ENCODE measurements around the gene RHOT2.
A peak's percentile ranks its signal among the peaks of the same experiment; 100 is the strongest.

Gene RHOT2

GRCh38 chr16:716768-717325, 48.9 kb downstream of the RHOT2 start:
- no peaks in the 10 kb centered on the region for H3K9me3 ChIP-seq (ENCODE audit: control insufficient read depth, low read length)
- H3K36me3 ChIP-seq (ENCODE audit: control insufficient read depth, insufficient read depth, low read length): no peaks in the 10 kb centered on the region
- H3K27ac ChIP-seq (ENCODE audit: insufficient read depth, low read depth, low read length, poor library complexity, severe bottlenecking): peak overlapping the region; percentile 56
- 85% methylated on average over 29 of the region's 29 CpGs for WGBS, 2 experiments
- peak overlapping the region; percentile 80 for H3K4me3 ChIP-seq (ENCODE audit: insufficient read depth, low read depth, low read length)
- peaks cover 24% of the 10 kb centered on the region for H3K27me3 ChIP-seq (ENCODE audit: control insufficient read depth, insufficient read depth, low read length, poor library complexity, severe bottlenecking)
- peaks cover 48% of the 10 kb centered on the region for H3K4me1 ChIP-seq (ENCODE audit: control insufficient read depth, insufficient read depth, low read length)

GRCh38 chr16:717450-718245, 49.7 kb downstream of the RHOT2 start:
- peaks cover 16% of the 10 kb centered on the region for H3K27me3 ChIP-seq (ENCODE audit: control insufficient read depth, insufficient read depth, low read length, poor library complexity, severe bottlenecking)
- no peak overlapping the region for H3K4me3 ChIP-seq (ENCODE audit: insufficient read depth, low read depth, low read length)
- no peaks in the 10 kb centered on the region for H3K36me3 ChIP-seq (ENCODE audit: control insufficient read depth, insufficient read depth, low read length)
- peaks cover 48% of the 10 kb centered on the region for H3K4me1 ChIP-seq (ENCODE audit: control insufficient read depth, insufficient read depth, low read length)
- no peak overlapping the region for H3K27ac ChIP-seq (ENCODE audit: insufficient read depth, low read depth, low read length, poor library complexity, severe bottlenecking)
- 72 to 73% methylated on average over 32 of the region's 32 CpGs for WGBS, 2 experiments
- no peaks in the 10 kb centered on the region for H3K9me3 ChIP-seq (ENCODE audit: control insufficient read depth, low read length)

- peaks cover 13% of the 10 kb centered on the region for H3K27me3 ChIP-seq (ENCODE audit: control insufficient read depth, insufficient read depth, low read length, poor library complexity, severe bottlenecking)
- 93% methylated on average over 9 of the region's 9 CpGs for WGBS, 2 experiments
- H3K9me3 ChIP-seq (ENCODE audit: control insufficient read depth, low read length): no peaks in the 10 kb centered on the region
- peaks cover 48% of the 10 kb centered on the region for H3K4me1 ChIP-seq (ENCODE audit: control insufficient read depth, insufficient read depth, low read length)
- no peak overlapping the region for H3K4me3 ChIP-seq (ENCODE audit: insufficient read depth, low read depth, low read length)
- no peak overlapping the region for H3K27ac ChIP-seq (ENCODE audit: insufficient read depth, low read depth, low read length, poor library complexity, severe bottlenecking)
- no peaks in the 10 kb centered on the region for H3K36me3 ChIP-seq (ENCODE audit: control insufficient read depth, insufficient read depth, low read length)
Observed at GRCh38 chr16:718389-718788, 50.5 kb downstream of the RHOT2 start.

- WGBS, 2 experiments: 91 to 93% methylated on average over 6 of the region's 6 CpGs
- peaks cover 48% of the 10 kb centered on the region for H3K4me1 ChIP-seq (ENCODE audit: control insufficient read depth, insufficient read depth, low read length)
- H3K27ac ChIP-seq (ENCODE audit: insufficient read depth, low read depth, low read length, poor library complexity, severe bottlenecking): no peak overlapping the region
- H3K9me3 ChIP-seq (ENCODE audit: control insufficient read depth, low read length): no peaks in the 10 kb centered on the region
- no peaks in the 10 kb centered on the region for H3K36me3 ChIP-seq (ENCODE audit: control insufficient read depth, insufficient read depth, low read length)
- H3K27me3 ChIP-seq (ENCODE audit: control insufficient read depth, insufficient read depth, low read length, poor library complexity, severe bottlenecking): peaks cover 7% of the 10 kb centered on the region
- no peak overlapping the region for H3K4me3 ChIP-seq (ENCODE audit: insufficient read depth, low read depth, low read length)
Observed at GRCh38 chr16:718922-719321, 51.0 kb downstream of the RHOT2 start.

- peak overlapping the region; percentile 89 for H3K27ac ChIP-seq (ENCODE audit: insufficient read depth, low read depth, low read length, poor library complexity, severe bottlenecking)
- WGBS, 2 experiments: 27 to 30% methylated on average over 16 of the region's 16 CpGs
Observed at GRCh38 chr16:719815-720446, 52.0 kb downstream of the RHOT2 start.

GRCh38 chr16:720447-720989, 52.6 kb downstream of the RHOT2 start:
- H3K9me3 ChIP-seq (ENCODE audit: control insufficient read depth, low read length): no peaks in the 10 kb centered on the region
- peaks cover 1% of the 10 kb centered on the region for H3K27me3 ChIP-seq (ENCODE audit: control insufficient read depth, insufficient read depth, low read length, poor library complexity, severe bottlenecking)
- H3K36me3 ChIP-seq (ENCODE audit: control insufficient read depth, insufficient read depth, low read length): no peaks in the 10 kb centered on the region
- WGBS, 2 experiments: 0% methylated on average over 38 of the region's 38 CpGs
- peak overlapping the region; percentile 89 for H3K27ac ChIP-seq (ENCODE audit: insufficient read depth, low read depth, low read length, poor library complexity, severe bottlenecking)
- H3K4me1 ChIP-seq (ENCODE audit: control insufficient read depth, insufficient read depth, low read length): peaks cover 44% of the 10 kb centered on the region
- peak overlapping the region; percentile 91 for H3K4me3 ChIP-seq (ENCODE audit: insufficient read depth, low read depth, low read length)

More at GRCh38 chr16:719815-720446, 52.0 kb downstream of the RHOT2 start:
- H3K36me3 ChIP-seq (ENCODE audit: control insufficient read depth, insufficient read depth, low read length): no peaks in the 10 kb centered on the region
- no peaks in the 10 kb centered on the region for H3K9me3 ChIP-seq (ENCODE audit: control insufficient read depth, low read length)
- no peaks in the 10 kb centered on the region for H3K27me3 ChIP-seq (ENCODE audit: control insufficient read depth, insufficient read depth, low read length, poor library complexity, severe bottlenecking)
- peaks cover 44% of the 10 kb centered on the region for H3K4me1 ChIP-seq (ENCODE audit: control insufficient read depth, insufficient read depth, low read length)
- peak overlapping the region; percentile 91 for H3K4me3 ChIP-seq (ENCODE audit: insufficient read depth, low read depth, low read length)

- Histone ChIP-seq H3K27ac (ENCODE audit: insufficient read depth, low read depth, low read length, poor library complexity, severe bottlenecking) (peak within 1 kb of the TSS; percentile 89), H3K9me3 (ENCODE audit: control insufficient read depth, low read length) (no peaks in the 10 kb centered on the region), H3K36me3 (ENCODE audit: control insufficient read depth, insufficient read depth, low read length) (no peaks in the 10 kb centered on the region), H3K4me3 (ENCODE audit: insufficient read depth, low read depth, low read length) (peak within 1 kb of the TSS; percentile 91), H3K27me3 (ENCODE audit: control insufficient read depth, insufficient read depth, low read length, poor library complexity, severe bottlenecking) (peaks cover 8% of the 10 kb centered on the region), H3K4me1 (ENCODE audit: control insufficient read depth, insufficient read depth, low read length) (peaks cover 44% of the 10 kb centered on the region)
- 10% methylated on average over 106 of the region's 106 CpGs for WGBS, 2 experiments
Observed at GRCh38 chr16:720990-721764, 53.2 kb downstream of the RHOT2 start, which contains the start of gene ANTKMT. TSS of gene ANTKMT (plus strand) at chr16:721146. CDS start at chr16:721275, 129 bp downstream.

- H3K27me3 ChIP-seq (ENCODE audit: control insufficient read depth, insufficient read depth, low read length, poor library complexity, severe bottlenecking): peaks cover 15% of the 10 kb centered on the region
- H3K4me1 ChIP-seq (ENCODE audit: control insufficient read depth, insufficient read depth, low read length): peaks cover 40% of the 10 kb centered on the region
- WGBS, 2 experiments: 93 to 94% methylated on average over 51 of the region's 51 CpGs
- peak overlapping the region; percentile 91 for H3K4me3 ChIP-seq (ENCODE audit: insufficient read depth, low read depth, low read length)
- H3K9me3 ChIP-seq (ENCODE audit: control insufficient read depth, low read length): no peaks in the 10 kb centered on the region
- no peak overlapping the region for H3K27ac ChIP-seq (ENCODE audit: insufficient read depth, low read depth, low read length, poor library complexity, severe bottlenecking)
- H3K36me3 ChIP-seq (ENCODE audit: control insufficient read depth, insufficient read depth, low read length): no peaks in the 10 kb centered on the region
Observed at GRCh38 chr16:721765-722540, 54.0 kb downstream of the RHOT2 start.
